NT2/D1 (cell line): ENCODE data around the gene USP31.

Experiments
- DNase-seq: peaks from one replicate; pipeline ENCODE4 v3.0.0-alpha.2; 2011; ENCODE audit warnings: low read depth, low spot score
- H3K27me3 ChIP-seq: 2 replicates; pipeline ENCODE4 v1.6.0; 2011; ENCODE audit warnings: mild to moderate bottlenecking; ENCODE audit not compliant: insufficient read length, insufficient read depth
- H3K36me3 ChIP-seq: 2 replicates; pipeline ENCODE4 v1.6.1; 2011; ENCODE audit warnings: mild to moderate bottlenecking, low read length, mixed read lengths; ENCODE audit not compliant: insufficient read depth, insufficient read length
- H3K4me1 ChIP-seq: 2 replicates; pipeline ENCODE4 v1.5.1; 2011; ENCODE audit not compliant: insufficient read depth, insufficient read length
- H3K4me3 ChIP-seq: 2 replicates; pipeline ENCODE4 v1.5.1; 2011; ENCODE audit warnings: low read depth; ENCODE audit not compliant: insufficient read length
- H3K9ac ChIP-seq: 2 replicates; pipeline ENCODE4 v1.6.0; 2011; ENCODE audit warnings: low read depth; ENCODE audit not compliant: insufficient read length
- H3K9me3 ChIP-seq: 2 replicates; pipeline ENCODE4 v1.5.1; 2011; ENCODE audit warnings: mild to moderate bottlenecking, low read length; ENCODE audit not compliant: insufficient read depth
- SUZ12 ChIP-seq: IDR thresholded peaks from 2 replicates; pipeline ENCODE4 v1.6.1; 2011; ENCODE audit not compliant: insufficient read length, insufficient read depth; ENCODE audit errors: extremely low read depth
- YY1 ChIP-seq: IDR thresholded peaks from 2 replicates; pipeline ENCODE4 v1.6.1; 2011; ENCODE audit not compliant: insufficient read length, insufficient read depth
- ZNF274 ChIP-seq: IDR thresholded peaks from 2 replicates; pipeline ENCODE4 v1.6.1; 2011; ENCODE audit warnings: mild to moderate bottlenecking, low read depth, low read length

The USP31 gene

GRCh38 chr16:23143391-23143790 lies 5.9 kb downstream of the USP31 start:
- TF ChIP-seq ZNF274: no peak
- no peak for TF ChIP-seq SUZ12
- no peak for TF ChIP-seq YY1
- Histone ChIP-seq H3K4me1 (peaks cover 6% of the 10 kb centered on the region), H3K36me3 (no peaks in the 10 kb centered on the region), H3K4me3 (no peak overlapping the region), H3K9ac (no peak overlapping the region), H3K9me3 (no peaks in the 10 kb centered on the region), H3K27me3 (no peaks in the 10 kb centered on the region)
- DNase-seq: no peak

GRCh38 chr16:23141959-23142740 lies 7.1 kb downstream of the USP31 start:
- no peak overlapping the region for H3K9ac ChIP-seq
- no peak for DNase-seq
- TF ChIP-seq ZNF274 (no peak), YY1 (no peak), SUZ12 (no peak)

GRCh38 chr16:23141500-23141899 lies 7.8 kb downstream of the USP31 start:
- H3K4me1 ChIP-seq: peaks cover 6% of the 10 kb centered on the region
- no peak for DNase-seq
- H3K9me3 ChIP-seq: peaks cover 13% of the 10 kb centered on the region; the same call in 1 of the 2 replicates
- H3K4me3 ChIP-seq: no peak overlapping the region
- TF ChIP-seq SUZ12 (no peak), YY1 (no peak), ZNF274 (no peak)
- no peaks in the 10 kb centered on the region for H3K36me3 ChIP-seq
- no peaks in the 10 kb centered on the region for H3K27me3 ChIP-seq
- no peak overlapping the region for H3K9ac ChIP-seq

More at GRCh38 chr16:23141959-23142740, 7.1 kb downstream of the USP31 start:
- Histone ChIP-seq H3K36me3 (no peaks in the 10 kb centered on the region), H3K4me3 (no peak overlapping the region), H3K4me1 (peaks cover 6% of the 10 kb centered on the region), H3K9me3 (peaks cover 8% of the 10 kb centered on the region; the same call in 1 of the 2 replicates), H3K27me3 (no peaks in the 10 kb centered on the region)

GRCh38 chr16:23141033-23141432 lies 8.2 kb downstream of the USP31 start:
- DNase-seq: no peak
- no peak for TF ChIP-seq YY1
- TF ChIP-seq ZNF274: no peak
- no peak for TF ChIP-seq SUZ12
- Histone ChIP-seq H3K9ac (no peak overlapping the region), H3K4me3 (no peak overlapping the region), H3K4me1 (peaks cover 6% of the 10 kb centered on the region), H3K27me3 (no peaks in the 10 kb centered on the region), H3K36me3 (no peaks in the 10 kb centered on the region), H3K9me3 (peaks cover 13% of the 10 kb centered on the region; the same call in 1 of the 2 replicates)

GRCh38 chr16:23140107-23140506 lies 9.1 kb downstream of the USP31 start:
- Histone ChIP-seq H3K9me3 (peaks cover 13% of the 10 kb centered on the region; the same call in 1 of the 2 replicates), H3K4me3 (no peak overlapping the region), H3K4me1 (peaks cover 6% of the 10 kb centered on the region), H3K36me3 (no peaks in the 10 kb centered on the region), H3K27me3 (no peaks in the 10 kb centered on the region), H3K9ac (no peak overlapping the region)
- TF ChIP-seq YY1: no peak
- TF ChIP-seq SUZ12: no peak
- no peak for TF ChIP-seq ZNF274
- no peak for DNase-seq

GRCh38 chr16:23137818-23138217 lies 11.4 kb downstream of the USP31 start:
- H3K9ac ChIP-seq: no peak overlapping the region
- H3K4me1 ChIP-seq: no peaks in the 10 kb centered on the region
- no peaks in the 10 kb centered on the region for H3K27me3 ChIP-seq
- no peak for TF ChIP-seq YY1
- TF ChIP-seq SUZ12: no peak
- no peak for TF ChIP-seq ZNF274
- peaks cover 13% of the 10 kb centered on the region; the same call in 1 of the 2 replicates for H3K9me3 ChIP-seq
- H3K36me3 ChIP-seq: no peaks in the 10 kb centered on the region
- H3K4me3 ChIP-seq: no peak overlapping the region
- no peak for DNase-seq

GRCh38 chr16:23137256-23137655 lies 12.0 kb downstream of the USP31 start:
- Histone ChIP-seq H3K36me3 (no peaks in the 10 kb centered on the region), H3K9ac (no peak overlapping the region), H3K27me3 (no peaks in the 10 kb centered on the region), H3K4me3 (no peak overlapping the region), H3K9me3 (peaks cover 13% of the 10 kb centered on the region; the same call in 1 of the 2 replicates), H3K4me1 (no peaks in the 10 kb centered on the region)
- no peak for DNase-seq
- TF ChIP-seq SUZ12 (no peak), YY1 (no peak), ZNF274 (no peak)
